B cell (primary cell): Measurements from ENCODE around the gene LPGAT1. TPM values are rescaled to one million over a fixed set of nuclear protein-coding genes. Genes with fewer than 3 reads are reported as not detected.

Experiments
- ATAC-seq: fragments of 200-7000 bp; cut with Tn5 transposase; one replicate; pipeline ENCODE4 v1.10.0; 2021; ENCODE audit warnings: low read depth, mild to moderate bottlenecking, moderate number of reproducible peaks, moderate library complexity
- CTCF ChIA-PET: fragments of 350-600 bp; sonication (Branson Sonifier 250); formaldehyde crosslinking; loops from one replicate; lab custom pipeline; 2021; ENCODE audit warnings: antibody characterized with exemption, inconsistent platforms; lab: Charles Lee
- POLR2A ChIA-PET: fragments of 350-600 bp; sonication (Branson Sonifier 250); formaldehyde crosslinking; loops from one replicate; lab custom pipeline; 2021; ENCODE audit warnings: antibody characterized with exemption; lab: Charles Lee
- DNase-seq: peaks from one replicate; pipeline ENCODE4 v3.0.0; 2013
- H2AFZ ChIP-seq: 2 replicates; pipeline ENCODE4 v1.6.1; 2012; ENCODE audit warnings: mild to moderate bottlenecking, low read depth, low read length; ENCODE audit not compliant: insufficient read depth, poor library complexity, severe bottlenecking
- H3K27ac ChIP-seq, 2 donors: 1 replicate in 1 of 2; 2 replicates in 1 of 2; pipeline ENCODE4 v1.5.1; 2012 to 2013; ENCODE audit warnings: low read length in 2 of 2, mild to moderate bottlenecking in 2 of 2, moderate library complexity in 1 of 2
- H3K27me3 ChIP-seq, 4 experiments: fragments of 200-600 bp in 1 of 4; sonication (generic) in 1 of 4; replicated peaks in 1 of 4; 1 replicate in 2 of 4; 2 replicates in 2 of 4; pipeline versions ENCODE4 v1.6.1 to v1.7.0; 2013 to 2016; ENCODE audit warnings: low read length in 3 of 4, mild to moderate bottlenecking in 2 of 4, mixed read lengths in 1 of 4, moderate library complexity in 1 of 4; ENCODE audit not compliant: insufficient read depth in 4 of 4, control insufficient read depth in 3 of 4; ENCODE audit errors: control extremely low read depth in 1 of 4
- H3K36me3 ChIP-seq, 2 experiments: replicated peaks in 1 of 2; 1 replicate in 1 of 2; 2 replicates in 1 of 2; pipeline versions ENCODE4 v1.6.1 to v1.7.1; 2013; ENCODE audit warnings: low read length in 1 of 2; ENCODE audit not compliant: insufficient read depth in 2 of 2, control insufficient read depth in 1 of 2; ENCODE audit errors: control extremely low read depth in 1 of 2, extremely low read depth in 1 of 2
- H3K4me1 ChIP-seq, 2 donors: fragments of 200-600 bp in 1 of 2; sonication (generic) in 1 of 2; 1 replicate in 1 of 2; 2 replicates in 1 of 2; pipeline versions ENCODE4 v1.5.1 to v1.6.1; 2013 to 2017; ENCODE audit warnings: low read length in 2 of 2; ENCODE audit not compliant: control insufficient read depth in 2 of 2, insufficient read depth in 2 of 2
- H3K4me2 ChIP-seq: replicated peaks from 2 replicates; pipeline ENCODE3; 2012; ENCODE audit warnings: mild to moderate bottlenecking, low read depth, low read length; ENCODE audit not compliant: poor library complexity, severe bottlenecking
- H3K4me3 ChIP-seq, 5 experiments: fragments of 200-600 bp in 1 of 5; sonication (generic) in 1 of 5; 1 replicate in 3 of 5; 2 replicates in 2 of 5; pipeline versions ENCODE4 v1.5.1 to v1.7.0; 2011 to 2016; ENCODE audit warnings: low read length in 4 of 5, mild to moderate bottlenecking in 4 of 5, low read depth in 2 of 5, control low read depth in 1 of 5, moderate library complexity in 1 of 5; ENCODE audit not compliant: insufficient read depth in 1 of 5; ENCODE audit errors: control extremely low read depth in 1 of 5, extremely low read depth in 1 of 5
- H3K79me2 ChIP-seq: fragments of 200-600 bp; sonication (generic); one replicate; pipeline ENCODE4 v1.6.0; 2016; ENCODE audit warnings: low read length; ENCODE audit not compliant: control insufficient read depth, insufficient read depth
- H3K9ac ChIP-seq: fragments of 200-600 bp; sonication (generic); 2 replicates; pipeline ENCODE4 v1.6.1; 2017; ENCODE audit warnings: mild to moderate bottlenecking, low read length, moderate library complexity
- H3K9me3 ChIP-seq, 3 donors: one replicate each; pipeline versions ENCODE4 v1.6.1 to v1.7.1; 2013; ENCODE audit warnings: low read length in 2 of 3; ENCODE audit not compliant: control insufficient read depth in 2 of 3, insufficient read depth in 1 of 3; ENCODE audit errors: control extremely low read depth in 1 of 3
- H4K20me1 ChIP-seq: 2 replicates; pipeline ENCODE4 v1.6.0; 2012; ENCODE audit warnings: mild to moderate bottlenecking, low read length; ENCODE audit not compliant: insufficient read depth, control insufficient read depth, poor library complexity, severe bottlenecking
- H3K27ac Mint-ChIP-seq: one replicate; pipeline ENCODE4 v1.8.0; 2021; ENCODE audit warnings: mixed read lengths
- H3K27me3 Mint-ChIP-seq: one replicate; pipeline ENCODE4 v1.8.0; 2021; ENCODE audit warnings: mixed read lengths
- H3K4me1 Mint-ChIP-seq: one replicate; pipeline ENCODE4 v1.8.0; 2021; ENCODE audit warnings: mixed read lengths
- H3K4me3 Mint-ChIP-seq: one replicate; pipeline ENCODE4 v1.8.0; 2021; ENCODE audit warnings: mixed read lengths
- H3K9me3 Mint-ChIP-seq: one replicate; pipeline ENCODE4 v1.8.0; 2022; ENCODE audit warnings: mixed read lengths; ENCODE audit not compliant: insufficient read depth
- CTCF ChIP-seq: fragments of 200-600 bp; IDR thresholded peaks from one replicate; pipeline ENCODE4 v1.8.0; 2022; ENCODE audit warnings: antibody characterized with exemption, mild to moderate bottlenecking
- EZH2 ChIP-seq: IDR thresholded peaks from 2 replicates; pipeline ENCODE4 v1.6.1; 2012; ENCODE audit warnings: borderline replicate concordance, low read depth, mild to moderate bottlenecking, moderate library complexity, low read length; ENCODE audit not compliant: insufficient read depth, poor library complexity, severe bottlenecking
- WGBS: methylation state at CpG from one replicate; pipeline ENCODE4 v1.1.5; 2013; ENCODE audit warnings: missing lambda C conversion rate; ENCODE audit not compliant: insufficient coverage; 5-methylcytosine and 5-hydroxymethylcytosine counted together
- intact Hi-C: fragments of 100-400 bp; cut with micrococcal nuclease; formaldehyde crosslinking; loops from one replicate; pipeline ENCODE4 v1.10.0; 2022
- polyA plus RNA-seq: library from polyadenylated mRNA; depleted of rRNA; stranded (reverse); fragments of >200 nt; gene quantifications from 2 replicates; pipeline ENCODE4 v1.2.3, GENCODE V29; 2012
- total RNA-seq, 2 donors: library from RNA; stranded (reverse); fragments of 120-200 nt in 1 of 2; gene quantifications; 1 replicate in 1 of 2; 2 replicates in 1 of 2; pipeline versions ENCODE4 v1.2.3 to v1.2.4, GENCODE V29; 2013 to 2022

LPGAT1 gene
- total and polyA plus RNA-seq, 2 donors (not counting 1 experiment from before 2014, with no cell fraction given) = 9.3 to 63.8 TPM

- no peak overlapping the region for H3K4me3 ChIP-seq
- H3K79me2 ChIP-seq = no peaks in the 10 kb centered on the region
- no peaks in the 10 kb centered on the region for H3K27me3 Mint-ChIP-seq
- no peak overlapping the region for H3K9ac ChIP-seq
- no peak for DNase-seq
- H3K4me3 Mint-ChIP-seq = no peak overlapping the region
- peaks cover 6% of the 10 kb centered on the region for H3K9me3 Mint-ChIP-seq
- no peak for TF ChIP-seq EZH2
- TF ChIP-seq CTCF = no peak
- ATAC-seq = no peak
- H3K4me1 ChIP-seq = no peaks in the 10 kb centered on the region
- H3K4me1 Mint-ChIP-seq = peaks cover 5% of the 10 kb centered on the region
- H3K9me3 ChIP-seq = peaks cover 2 to 9% (median 3%) of the 10 kb centered on the region in 3 donors
- H4K20me1 ChIP-seq = no peaks in the 10 kb centered on the region
- H3K27ac Mint-ChIP-seq = no peak overlapping the region
- no peak overlapping the region for H3K27ac ChIP-seq
- intact Hi-C loops = no loop called here
- CTCF ChIA-PET = no interaction called here
- H3K4me2 ChIP-seq = no peak overlapping the region
- no peaks in the 10 kb centered on the region for H3K27me3 ChIP-seq
- no peaks in the 10 kb centered on the region for H3K36me3 ChIP-seq
- no peak overlapping the region for H2AFZ ChIP-seq
- 88% methylated on average over 1 of the region's 2 CpGs for WGBS
- POLR2A ChIA-PET = no interaction called here
Measured at GRCh38 chr1:211715971-211716370, 114.6 kb downstream of the LPGAT1 start.

- Mint-ChIP-seq H3K4me1 (peaks cover 11% of the 10 kb centered on the region), H3K27ac (no peak overlapping the region), H3K4me3 (no peak overlapping the region), H3K27me3 (no peaks in the 10 kb centered on the region), H3K9me3 (peaks cover 3% of the 10 kb centered on the region)
- ChIA-PET CTCF (interaction anchor here (1.2 kb wide), 1 partner anchor 16 kb away, joined by 4 read pairs; no protein-coding TSS in a partner anchor), POLR2A (no interaction called here)
- Histone ChIP-seq H3K27ac (no peak overlapping the region), H4K20me1 (no peaks in the 10 kb centered on the region), H3K4me2 (no peak overlapping the region), H3K27me3 (no peaks in the 10 kb centered on the region), H3K79me2 (no peaks in the 10 kb centered on the region), H3K9ac (no peak overlapping the region), H3K9me3 (peaks cover 0 to 1% (median under 1%) of the 10 kb centered on the region in 3 donors), H3K36me3 (no peaks in the 10 kb centered on the region), H3K4me1 (peaks cover 0 to 3% of the 10 kb centered on the region in 2 donors), H3K4me3 (no peak overlapping the region), H2AFZ (no peak overlapping the region)
- no peak for DNase-seq
- 0% methylated on average over 1 of the region's 5 CpGs for WGBS
- intact Hi-C loops = no loop called here
- ATAC-seq = no peak
- no peak for TF ChIP-seq EZH2
- TF ChIP-seq CTCF = no peak
Measured at GRCh38 chr1:211714154-211714553, 116.4 kb downstream of the LPGAT1 start.
